RPMI8226 (cell line): ENCODE measurements around the gene TCAF1.
"Not testable (repeated sequence)": the region's sequence is repeated elsewhere in the genome, so short reads cannot be mapped to it uniquely, and the experiment has no call there.

Source experiments
- DNase-seq: peaks from one replicate; pipeline ENCODE4 v3.0.0-alpha.2; 2015

The TCAF1 gene

GRCh38 chr7:143901332-143901667, 676 bp downstream of the TCAF1 start:
- no peak for DNase-seq

DNA sequence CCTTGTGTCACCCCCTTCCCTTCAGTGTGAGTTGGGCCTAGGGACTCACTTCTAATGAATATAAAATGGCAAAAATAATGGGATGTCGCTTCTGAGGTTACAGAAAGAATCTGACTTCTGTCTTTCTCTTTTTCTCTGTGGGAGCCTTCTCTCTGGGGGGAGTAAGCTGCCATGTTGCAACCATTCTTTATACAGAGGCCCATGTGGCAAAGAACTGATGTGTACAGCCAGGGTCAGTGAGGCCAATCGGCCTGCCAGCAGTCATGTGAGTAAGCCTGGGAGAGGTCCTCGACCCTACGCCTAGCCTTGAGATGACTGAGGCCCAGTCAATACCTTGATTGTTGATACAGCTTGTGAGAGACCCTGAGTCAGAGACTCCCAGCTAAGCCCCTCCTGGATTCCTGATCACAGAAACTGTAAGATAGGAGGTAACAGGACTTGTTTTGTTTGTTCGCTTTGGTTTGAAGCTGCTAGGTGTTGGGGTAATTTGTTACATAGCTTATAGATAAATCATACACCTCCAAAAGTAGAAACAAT, 1.7 kb downstream of the TCAF1 start:
- DNase-seq: no peak

GRCh38 chr7:143898810-143899209, 3.2 kb downstream of the TCAF1 start:
- no peak for DNase-seq

- no peak for DNase-seq
These were observed 5.3 kb downstream of the TCAF1 start for GRCh38 chr7:143896667-143897066.

DNA sequence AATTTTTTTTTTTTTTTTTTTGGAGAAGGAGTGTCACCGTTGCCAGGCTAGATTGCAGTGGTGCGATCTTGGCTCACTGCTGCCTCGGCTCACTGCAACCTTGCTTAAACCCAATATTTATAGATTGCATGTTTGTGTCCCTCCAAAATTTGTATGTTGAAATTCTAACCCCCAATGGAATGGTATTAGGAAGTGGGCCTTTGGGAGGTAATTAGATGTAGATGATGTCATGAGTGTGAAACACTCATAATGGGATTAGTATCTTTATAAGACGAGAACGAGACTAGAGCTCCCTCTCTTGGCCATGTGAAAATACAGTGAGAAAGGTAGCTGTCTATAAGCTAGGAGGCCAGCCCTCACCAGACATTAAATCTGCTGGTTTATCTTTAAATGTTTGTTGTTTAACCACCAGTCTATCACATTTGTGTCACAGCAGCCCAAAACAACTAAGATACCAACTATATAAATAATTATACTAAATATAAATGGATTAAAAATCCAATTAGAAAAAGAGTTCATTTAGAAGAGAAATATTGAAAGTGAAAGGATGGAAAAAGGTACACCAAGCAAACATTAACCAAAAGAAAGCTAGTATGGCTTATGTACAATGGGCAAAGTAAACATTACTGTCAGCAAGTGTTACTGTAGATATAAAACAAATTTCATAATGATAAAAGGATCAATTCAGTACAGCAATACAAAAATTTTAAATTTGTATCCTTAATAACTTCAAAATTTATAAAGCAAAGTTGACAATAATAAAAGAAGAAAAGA, 9.3 kb downstream of the TCAF1 start:
- peak; percentile 70 for DNase-seq

- DNase-seq: no peak
These were observed 10.5 kb downstream of the TCAF1 start for GRCh38 chr7:143891457-143891856.

DNA sequence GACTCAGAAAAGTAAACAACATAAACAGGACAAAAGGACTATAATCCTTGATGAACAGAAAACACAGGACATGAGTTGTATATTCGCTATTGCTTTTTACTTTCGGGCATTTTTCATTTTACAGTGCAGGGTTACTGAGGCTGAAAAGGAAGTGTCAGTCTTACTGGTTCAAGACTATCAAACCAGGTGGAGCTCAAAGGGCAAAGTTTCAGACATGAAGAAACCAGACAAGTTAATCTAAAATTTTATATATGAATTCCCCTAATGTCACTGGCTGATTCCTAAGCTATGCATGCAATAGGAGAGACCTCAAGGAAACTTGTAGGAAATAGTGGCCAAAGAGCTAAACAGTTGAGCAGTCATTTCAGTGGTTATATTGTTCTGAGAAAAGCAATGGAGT, 11.4 kb downstream of the TCAF1 start:
- DNase-seq: no peak

GRCh38 chr7:143889068-143889467, 12.9 kb downstream of the TCAF1 start:
- DNase-seq: no peak

- no peak for DNase-seq
These were observed 15.0 kb downstream of the TCAF1 start for GRCh38 chr7:143886826-143887477.

- no peak for DNase-seq
These were observed 16.0 kb downstream of the TCAF1 start for GRCh38 chr7:143885951-143886350.

GRCh38 chr7:143884969-143885559, 16.9 kb downstream of the TCAF1 start:
- no peak for DNase-seq

- DNase-seq: no peak
These were observed 17.6 kb downstream of the TCAF1 start for GRCh38 chr7:143884241-143884968.

DNA sequence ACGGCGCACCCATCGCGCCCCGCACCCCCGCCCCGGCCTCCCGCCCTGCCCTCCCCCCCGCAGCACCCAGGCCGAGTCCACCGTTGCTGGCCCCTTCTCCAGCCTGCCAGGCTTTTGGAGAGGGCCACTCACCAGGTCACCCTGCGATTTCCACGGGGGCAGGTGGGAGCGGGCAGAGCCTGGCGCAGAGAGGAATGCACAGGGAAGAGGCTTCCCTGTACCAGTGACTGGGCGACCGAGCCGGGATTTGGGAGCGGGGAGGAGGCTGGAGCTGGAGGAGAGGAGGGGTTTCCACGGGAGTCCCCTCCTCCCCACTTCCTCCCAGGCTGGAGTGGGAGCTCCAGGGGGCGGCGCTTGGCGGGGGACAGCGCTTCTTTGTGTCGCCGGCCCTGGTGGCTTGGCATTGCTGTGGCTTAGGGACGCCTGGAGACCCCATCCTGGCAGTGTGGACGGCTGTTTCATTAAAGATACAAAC, 19.3 kb downstream of the TCAF1 start:
- DNase-seq: no peak

DNA sequence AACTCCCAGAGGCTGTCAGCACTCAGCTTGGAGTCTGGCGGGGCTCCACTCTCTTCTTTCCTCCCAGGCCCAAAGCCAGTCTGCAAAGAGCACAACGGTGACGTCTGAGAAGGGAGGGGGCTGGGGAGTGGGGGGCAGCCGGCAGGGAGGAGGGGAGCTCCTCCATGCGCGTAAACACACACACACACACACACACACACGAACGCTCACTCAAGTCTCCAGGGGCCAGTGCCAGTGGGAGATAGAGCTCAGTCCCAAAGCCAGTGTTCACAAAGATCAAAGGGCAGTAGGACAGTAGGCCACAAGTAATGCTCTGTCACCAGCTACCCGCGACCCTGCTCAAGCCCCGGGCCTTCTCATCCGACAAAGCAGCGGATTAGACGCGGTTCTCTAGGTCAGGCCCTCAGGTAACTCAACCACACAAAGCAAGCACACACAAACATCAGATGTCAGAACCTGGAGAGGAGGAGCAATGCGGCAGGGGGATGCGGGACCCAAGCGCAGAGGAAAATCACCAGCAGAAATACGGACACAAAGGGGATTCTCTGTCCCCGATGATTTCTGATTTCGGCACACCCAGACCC, 19.9 kb downstream of the TCAF1 start:
- no peak for DNase-seq

DNA sequence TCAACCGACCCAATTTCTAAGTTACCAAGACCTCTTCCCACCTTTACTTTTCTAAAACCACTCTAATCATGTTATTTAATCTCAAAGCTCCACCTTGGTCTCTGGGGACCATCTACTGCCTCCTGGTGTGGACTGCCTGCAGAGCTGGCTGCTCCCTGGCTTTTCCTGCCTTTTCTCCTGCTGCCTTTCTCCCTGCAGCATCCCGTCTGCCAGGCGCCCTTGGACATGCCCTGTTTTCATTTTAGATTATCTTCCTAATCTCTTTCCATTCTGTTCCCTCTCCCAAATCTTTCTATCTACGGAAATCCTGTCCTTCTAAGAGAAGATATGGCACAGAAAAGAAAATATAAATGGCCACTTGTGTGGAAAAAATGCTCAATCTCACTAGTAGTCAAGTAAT, 23.1 kb downstream of the TCAF1 start:
- DNase-seq: no peak

- DNase-seq: no peak
These were observed 24.9 kb downstream of the TCAF1 start for GRCh38 chr7:143877098-143877497.

- DNase-seq: no peak
These were observed 25.8 kb downstream of the TCAF1 start for GRCh38 chr7:143876218-143876617.

- DNase-seq: not testable (repeated sequence)
These were observed 28.7 kb downstream of the TCAF1 start for GRCh38 chr7:143873242-143873641.

DNA sequence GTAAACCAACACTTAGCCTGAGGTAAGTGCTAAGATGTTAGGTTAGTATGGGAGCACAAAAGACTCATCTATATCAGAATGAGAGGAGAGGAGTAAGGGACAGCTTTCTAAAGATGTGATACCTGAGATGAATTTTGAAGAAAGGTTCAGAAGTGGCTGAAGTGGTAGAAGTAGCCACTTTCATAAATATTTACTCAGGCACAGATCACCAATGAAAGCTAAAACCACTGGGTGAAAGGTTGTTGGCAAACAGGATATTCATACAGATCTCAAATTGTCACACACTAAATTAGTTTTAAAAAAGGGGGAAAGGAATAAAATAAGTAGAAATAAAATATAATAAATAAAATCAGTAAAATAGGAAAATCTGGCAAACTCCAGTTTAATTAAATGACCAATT, 30.4 kb downstream of the TCAF1 start:
- not testable (repeated sequence) for DNase-seq

DNA sequence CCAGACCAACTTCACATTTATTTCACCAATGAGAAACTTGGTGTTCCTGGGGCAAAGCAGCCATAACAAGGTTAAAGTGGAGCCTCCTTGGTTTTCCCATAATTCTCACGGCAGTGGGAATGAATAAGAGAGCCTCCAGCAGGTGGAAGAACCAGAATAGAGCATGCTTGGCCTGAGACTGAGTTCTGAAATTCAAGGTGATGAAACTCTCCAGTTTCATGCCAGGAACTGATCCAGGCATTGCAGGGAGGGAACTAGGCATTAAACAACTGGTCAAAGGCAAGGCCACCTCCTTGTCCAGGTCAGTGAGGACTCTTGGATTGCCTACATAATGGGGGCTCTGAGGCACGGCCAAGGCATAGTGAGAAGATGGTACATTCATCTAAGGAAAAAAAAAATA, 44.0 kb downstream of the TCAF1 start:
- not testable (repeated sequence) for DNase-seq

GRCh38 chr7:143855443-143855842, 46.5 kb downstream of the TCAF1 start:
- not testable (repeated sequence) for DNase-seq

- DNase-seq: no peak
These were observed 51.3 kb downstream of the TCAF1 start for GRCh38 chr7:143850682-143851081.
